ENCODE results near the gene PRSS36. TPM values are rescaled to one million over a fixed set of nuclear protein-coding genes. Genes with fewer than 3 reads are reported as not detected.
"Not testable (repeated sequence)": the region's sequence is repeated elsewhere in the genome, so short reads cannot be mapped to it uniquely, and the experiment has no call there.

Gene PRSS36
- total RNA-seq, 1 donor = 1.1 TPM

GRCh38 chr16:31106509-31107464 lies 43.1 kb downstream of the PRSS36 start:
- TF ChIP-seq, protein P1, sequence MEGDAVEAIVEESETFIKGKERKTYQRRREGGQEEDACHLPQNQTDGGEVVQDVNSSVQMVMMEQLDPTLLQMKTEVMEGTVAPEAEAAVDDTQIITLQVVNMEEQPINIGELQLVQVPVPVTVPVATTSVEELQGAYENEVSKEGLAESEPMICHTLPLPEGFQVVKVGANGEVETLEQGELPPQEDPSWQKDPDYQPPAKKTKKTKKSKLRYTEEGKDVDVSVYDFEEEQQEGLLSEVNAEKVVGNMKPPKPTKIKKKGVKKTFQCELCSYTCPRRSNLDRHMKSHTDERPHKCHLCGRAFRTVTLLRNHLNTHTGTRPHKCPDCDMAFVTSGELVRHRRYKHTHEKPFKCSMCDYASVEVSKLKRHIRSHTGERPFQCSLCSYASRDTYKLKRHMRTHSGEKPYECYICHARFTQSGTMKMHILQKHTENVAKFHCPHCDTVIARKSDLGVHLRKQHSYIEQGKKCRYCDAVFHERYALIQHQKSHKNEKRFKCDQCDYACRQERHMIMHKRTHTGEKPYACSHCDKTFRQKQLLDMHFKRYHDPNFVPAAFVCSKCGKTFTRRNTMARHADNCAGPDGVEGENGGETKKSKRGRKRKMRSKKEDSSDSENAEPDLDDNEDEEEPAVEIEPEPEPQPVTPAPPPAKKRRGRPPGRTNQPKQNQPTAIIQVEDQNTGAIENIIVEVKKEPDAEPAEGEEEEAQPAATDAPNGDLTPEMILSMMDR (IDR thresholded peaks at IDR 0.05; ENCODE audit: insufficient read depth, low read length) = no peak
- DNase-seq (ENCODE audit: low read depth) = no peak
- no peak overlapping the region for H3K4me3 ChIP-seq (ENCODE audit: low read depth, low read length)

- H3K4me3 ChIP-seq (ENCODE audit: low read depth, low read length) = no peak overlapping the region
- TF ChIP-seq, protein P1 (IDR thresholded peaks at IDR 0.05; ENCODE audit: insufficient read depth, low read length) = peak; percentile 89
- DNase-seq (ENCODE audit: low read depth) = peak; percentile 59
These were observed 44.1 kb downstream of the PRSS36 start for GRCh38 chr16:31105677-31106213.

DNA sequence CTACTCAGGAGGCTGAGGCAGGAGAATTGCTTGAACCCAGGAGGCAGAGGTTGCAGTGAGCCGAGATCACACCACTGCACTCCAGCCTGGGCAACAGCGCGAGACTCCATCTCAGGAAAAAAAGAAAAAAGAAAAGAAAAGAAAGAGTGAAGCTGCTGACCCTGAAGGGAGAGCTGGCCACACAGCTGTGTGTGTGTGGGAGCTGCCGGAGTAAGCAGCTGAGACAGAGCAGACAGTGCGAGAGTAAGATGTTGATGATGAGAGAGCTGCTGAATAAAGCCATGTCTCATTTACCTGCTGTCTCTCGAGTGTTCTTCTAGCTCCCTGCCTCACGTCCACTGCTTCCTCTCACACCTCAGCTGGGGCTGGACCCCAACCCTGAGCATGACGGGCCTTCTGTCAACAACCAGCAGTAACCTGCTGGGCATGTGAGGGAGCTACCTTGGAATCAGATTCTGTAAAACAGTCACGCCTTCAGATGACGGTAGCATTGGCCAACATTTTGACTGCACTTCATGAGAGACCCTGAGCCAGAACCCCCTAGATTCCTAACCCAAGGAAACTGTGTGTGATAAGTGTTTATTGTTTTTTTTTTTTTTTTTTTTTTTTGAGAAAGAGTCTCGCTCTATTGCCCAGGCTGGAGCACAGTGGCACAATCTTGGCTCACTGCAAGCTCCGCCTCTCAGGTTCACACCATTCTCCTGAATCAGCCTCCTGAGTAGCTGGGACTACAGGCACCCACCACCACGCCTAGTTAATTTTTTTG lies 48.8 kb downstream of the PRSS36 start:
- DNase-seq (ENCODE audit: low read depth); H3K4me3 ChIP-seq (ENCODE audit: low read depth, low read length): not testable (repeated sequence)

- H3K4me3 ChIP-seq (ENCODE audit: low read depth, low read length) = no peak overlapping the region
- TF ChIP-seq, protein P1 (IDR thresholded peaks at IDR 0.05; ENCODE audit: insufficient read depth, low read length) = no peak
- peak; percentile 30 for DNase-seq (ENCODE audit: low read depth)
These were observed 49.8 kb downstream of the PRSS36 start for GRCh38 chr16:31099860-31100638.

- peak within 1 kb of the TSS; percentile 94 for H3K4me3 ChIP-seq (ENCODE audit: low read depth, low read length)
- peak; percentile 97 for DNase-seq (ENCODE audit: low read depth)
- TF ChIP-seq, protein P1 (IDR thresholded peaks at IDR 0.05; ENCODE audit: insufficient read depth, low read length) = no peak
These were observed 55.3 kb downstream of the PRSS36 start, which contains the start of gene VKORC1 for GRCh38 chr16:31094424-31095120. Gene VKORC1, minus strand, starts transcription at chr16:31094797. Its CDS starts 68 bp downstream, at chr16:31094729.

GRCh38 chr16:31094088-31094423 lies 55.8 kb downstream of the PRSS36 start:
- H3K4me3 ChIP-seq (ENCODE audit: low read depth, low read length) = peak overlapping the region; percentile 94
- peak; percentile 10 for DNase-seq (ENCODE audit: low read depth)
- TF ChIP-seq, protein P1 (IDR thresholded peaks at IDR 0.05; ENCODE audit: insufficient read depth, low read length) = no peak

Measured in fibroblast of the aortic adventitia (primary cell).